Tibial nerve (tissue), 4 donors: ENCODE data around the gene SRP19. TPM values are rescaled to one million over a fixed set of nuclear protein-coding genes. Genes with fewer than 3 reads are reported as not detected.
A peak's percentile ranks its signal among the peaks of the same experiment; 100 is the strongest.

ENCODE experiments used
- DNase-seq, 2 donors: peaks; one replicate each; pipeline ENCODE4 v3.0.0-alpha.2; 2019; ENCODE audit warnings: low spot score in 2 of 2
- H3K27ac ChIP-seq, 4 donors: fragments of 200-600 bp; sonication (generic) in 3 of 4; one replicate each; pipeline ENCODE4 v1.5.1; 2017 to 2019; ENCODE audit warnings: mild to moderate bottlenecking in 1 of 4
- H3K27me3 ChIP-seq, 2 donors: fragments of 200-600 bp; sonication (generic) in 1 of 2; one replicate each; pipeline versions ENCODE4 v1.5.1 to v1.6.0; 2017 to 2019
- H3K36me3 ChIP-seq, 3 donors: fragments of 200-600 bp; sonication (generic); one replicate each; pipeline ENCODE4 v1.5.1; 2018 to 2019
- H3K4me1 ChIP-seq, 4 donors: fragments of 200-600 bp; sonication (generic) in 3 of 4; one replicate each; pipeline ENCODE4 v1.5.1; 2017 to 2019
- H3K4me3 ChIP-seq, 4 donors: fragments of 200-600 bp; sonication (generic) in 3 of 4; one replicate each; pipeline ENCODE4 v1.5.1; 2017 to 2019; ENCODE audit warnings: mild to moderate bottlenecking in 1 of 4, moderate library complexity in 1 of 4
- H3K9me3 ChIP-seq, 4 donors: fragments of 200-600 bp; sonication (generic) in 3 of 4; one replicate each; pipeline ENCODE4 v1.5.1; 2017 to 2019
- EP300 ChIP-seq, 2 donors: sonication (generic); formaldehyde crosslinking; IDR thresholded peaks; one replicate each; pipeline ENCODE4 v1.6.1; 2017; ENCODE audit warnings: antibody characterized with exemption in 2 of 2, mild to moderate bottlenecking in 1 of 2
- POLR2A ChIP-seq, 2 donors: fragments of 450-650 bp; IDR thresholded peaks; one replicate each; pipeline ENCODE4 v1.6.1; 2017; ENCODE audit warnings: antibody characterized with exemption in 2 of 2, mild to moderate bottlenecking in 2 of 2, moderate library complexity in 2 of 2
- WGBS, 2 donors: methylation state at CpG; one replicate each; pipeline ENCODE4 v1.1.5; 2018; 5-methylcytosine and 5-hydroxymethylcytosine counted together
- total RNA-seq, 4 donors: library from RNA; depleted of rRNA; stranded (reverse); fragments of >200 nt; gene quantifications; one replicate each; pipeline ENCODE4 v1.1.0, GENCODE V29; 2016
- TF ChIP-seq, protein P1 (sequence below), 5 experiments: fragments of 200-600 bp in 3 of 5; fragments of 450-650 bp in 2 of 5; sonication (generic) in 3 of 5; IDR thresholded peaks; one replicate each; pipeline ENCODE4 v1.5.1; 2016 to 2019; ENCODE audit warnings: antibody characterized with exemption in 5 of 5, mild to moderate bottlenecking in 3 of 5, moderate library complexity in 2 of 5

Gene SRP19
- total RNA-seq: 10 to 100 TPM; 22.7 to 49.0 (median 37.1) TPM

DNA sequence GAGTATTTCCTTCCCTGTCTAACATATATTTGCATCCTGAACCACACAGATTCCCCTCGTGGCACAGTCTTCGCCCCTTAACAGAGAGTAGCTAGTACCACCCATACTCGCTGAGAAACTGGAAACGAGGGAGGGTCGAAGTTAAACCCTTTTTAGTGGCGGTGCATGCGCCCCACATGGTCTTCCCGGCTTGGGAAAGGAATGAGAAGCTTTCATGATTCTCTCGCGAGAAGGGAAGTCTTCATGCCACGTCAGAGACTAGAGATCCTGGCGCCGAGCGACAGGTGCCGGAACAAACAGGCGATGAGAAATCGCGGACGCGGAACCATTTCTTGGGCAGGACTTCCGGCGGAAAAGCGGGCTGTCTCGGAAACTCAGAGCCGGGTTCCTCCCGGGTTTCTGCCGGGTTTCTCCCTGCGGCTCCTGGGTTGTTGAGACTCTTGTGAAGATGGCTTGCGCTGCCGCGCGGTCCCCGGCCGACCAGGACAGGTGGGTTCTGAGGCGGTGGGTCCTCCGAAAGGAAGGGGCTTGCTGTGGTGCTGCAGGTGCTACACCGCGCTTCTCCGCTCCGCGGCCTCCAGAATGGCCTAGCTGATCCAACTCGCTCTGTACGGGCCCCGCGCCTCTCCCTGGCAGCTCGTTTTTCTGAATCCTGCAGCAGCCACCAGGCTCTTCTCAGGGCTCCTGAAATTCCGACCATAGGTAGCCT is at the start of gene SRP19:
SRP19 (plus strand) TSS at position 359 of the 709 bp plus-strand sequence; CDS start at position 449, 90 bp downstream.
- Histone ChIP-seq H3K36me3 (peaks cover 0 to 28% (median 0%) of the 10 kb centered on the region in 3 donors), H3K4me1 (peaks cover 0 to 34% (median 13%) of the 10 kb centered on the region in 4 donors), H3K27me3 (no peaks in the 10 kb centered on the region), H3K27ac (peak within 1 kb of the TSS; percentile 43 to 88 (median 78)), H3K9me3 (no peaks in the 10 kb centered on the region), H3K4me3 (peak within 1 kb of the TSS; percentile 73 to 94 (median 82))
- peak; percentile 5 to 50 for TF ChIP-seq POLR2A (IDR thresholded peaks at IDR 0.05)
- TF ChIP-seq EP300 (IDR thresholded peaks at IDR 0.05): peak; percentile 40 to 76
- TF ChIP-seq, protein P1, sequence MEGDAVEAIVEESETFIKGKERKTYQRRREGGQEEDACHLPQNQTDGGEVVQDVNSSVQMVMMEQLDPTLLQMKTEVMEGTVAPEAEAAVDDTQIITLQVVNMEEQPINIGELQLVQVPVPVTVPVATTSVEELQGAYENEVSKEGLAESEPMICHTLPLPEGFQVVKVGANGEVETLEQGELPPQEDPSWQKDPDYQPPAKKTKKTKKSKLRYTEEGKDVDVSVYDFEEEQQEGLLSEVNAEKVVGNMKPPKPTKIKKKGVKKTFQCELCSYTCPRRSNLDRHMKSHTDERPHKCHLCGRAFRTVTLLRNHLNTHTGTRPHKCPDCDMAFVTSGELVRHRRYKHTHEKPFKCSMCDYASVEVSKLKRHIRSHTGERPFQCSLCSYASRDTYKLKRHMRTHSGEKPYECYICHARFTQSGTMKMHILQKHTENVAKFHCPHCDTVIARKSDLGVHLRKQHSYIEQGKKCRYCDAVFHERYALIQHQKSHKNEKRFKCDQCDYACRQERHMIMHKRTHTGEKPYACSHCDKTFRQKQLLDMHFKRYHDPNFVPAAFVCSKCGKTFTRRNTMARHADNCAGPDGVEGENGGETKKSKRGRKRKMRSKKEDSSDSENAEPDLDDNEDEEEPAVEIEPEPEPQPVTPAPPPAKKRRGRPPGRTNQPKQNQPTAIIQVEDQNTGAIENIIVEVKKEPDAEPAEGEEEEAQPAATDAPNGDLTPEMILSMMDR (IDR thresholded peaks at IDR 0.05): peak in 1 of 5 experiments; percentile 22
- WGBS, 2 donors: 1 to 2% methylated on average over 27 to 31 of the region's 47 CpGs
- peak; percentile 88 to 93 for DNase-seq

DNA sequence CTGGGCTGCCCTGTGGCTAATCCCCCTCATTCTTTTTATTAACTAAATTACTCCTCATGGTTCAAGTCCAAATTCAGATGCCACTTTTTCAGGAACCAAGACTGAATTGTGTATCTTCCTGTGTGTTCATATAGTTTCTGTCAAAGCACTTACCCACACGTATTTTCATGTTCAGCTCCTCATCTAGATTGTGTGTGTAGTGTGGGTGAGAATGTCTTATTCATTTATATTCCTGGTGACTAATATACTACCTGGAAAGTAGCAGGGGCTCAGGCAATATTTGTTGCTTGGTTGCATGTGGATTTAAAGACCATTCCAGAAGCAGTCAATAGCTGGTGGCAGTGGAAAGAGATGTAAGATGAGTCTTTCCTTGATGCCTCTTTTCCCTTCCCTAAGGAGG is 48.5 kb upstream of the SRP19 start:
- Histone ChIP-seq H3K4me3 (no peak overlapping the region), H3K27me3 (no peaks in the 10 kb centered on the region), H3K36me3 (peaks cover 0 to 79% (median 0%) of the 10 kb centered on the region in 3 donors), H3K27ac (no peak overlapping the region), H3K9me3 (no peaks in the 10 kb centered on the region), H3K4me1 (no peaks in the 10 kb centered on the region)
- DNase-seq: no peak
- TF ChIP-seq POLR2A (IDR thresholded peaks at IDR 0.05) (no peak), EP300 (IDR thresholded peaks at IDR 0.05) (no peak)
- TF ChIP-seq, protein P1 (IDR thresholded peaks at IDR 0.05): no peak
- 83 to 87% methylated on average over 1 of the region's 1 CpG for WGBS, 2 donors

DNA sequence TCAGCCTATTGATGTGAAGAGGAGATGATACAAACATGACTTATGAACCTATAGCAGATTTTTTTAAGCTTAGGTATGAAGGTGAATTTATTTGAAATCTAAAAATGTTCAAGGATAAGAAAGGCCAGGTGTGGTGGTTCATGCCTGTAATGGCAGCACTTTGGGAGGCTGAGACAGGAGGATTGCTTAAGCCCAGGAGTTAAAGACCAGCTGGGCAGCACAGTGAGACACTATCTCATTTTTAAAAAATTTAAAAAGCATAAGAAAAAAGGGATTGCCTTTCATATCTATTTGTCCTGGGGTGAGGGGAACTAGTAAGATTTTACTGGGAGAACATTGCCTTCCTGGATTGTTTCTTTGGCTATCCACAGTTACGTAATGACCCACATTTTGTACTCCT is 40.8 kb upstream of the SRP19 start:
- Histone ChIP-seq H3K4me3 (no peak overlapping the region), H3K4me1 (no peaks in the 10 kb centered on the region), H3K27ac (no peak overlapping the region), H3K9me3 (no peaks in the 10 kb centered on the region), H3K36me3 (peaks cover 0 to 89% (median 0%) of the 10 kb centered on the region in 3 donors), H3K27me3 (no peaks in the 10 kb centered on the region)
- no peak for DNase-seq
- WGBS, 2 donors: 94 to 96% methylated on average over 1 of the region's 1 CpG
- TF ChIP-seq, protein P1 (IDR thresholded peaks at IDR 0.05): no peak
- TF ChIP-seq POLR2A (IDR thresholded peaks at IDR 0.05): no peak
- TF ChIP-seq EP300 (IDR thresholded peaks at IDR 0.05): no peak

DNA sequence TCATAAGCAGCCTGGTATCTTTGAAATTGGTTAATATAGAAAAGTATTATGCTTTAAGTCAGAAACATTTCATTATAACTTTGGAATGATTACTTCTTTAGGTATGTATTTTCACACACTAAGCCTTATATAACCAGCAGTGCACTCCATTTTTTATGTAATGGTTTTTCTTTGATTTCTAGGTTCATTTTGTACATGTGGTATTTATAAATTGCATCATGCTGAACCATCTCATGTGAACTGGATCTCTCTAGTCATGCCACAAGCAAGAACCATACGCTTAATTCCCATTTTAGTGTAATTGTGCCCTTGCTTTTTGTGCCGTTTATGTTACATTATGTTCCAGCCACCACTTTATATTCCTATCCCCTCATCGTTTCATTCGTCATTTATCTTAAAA is 38.6 kb upstream of the SRP19 start:
- no peaks in the 10 kb centered on the region for H3K27me3 ChIP-seq
- no peak for DNase-seq
- 69 to 72% methylated on average over 4 of the region's 4 CpGs for WGBS, 2 donors
- no peak overlapping the region for H3K4me3 ChIP-seq
- no peak overlapping the region for H3K27ac ChIP-seq
- H3K36me3 ChIP-seq: peaks cover 0 to 78% (median 0%) of the 10 kb centered on the region in 3 donors
- TF ChIP-seq EP300 (IDR thresholded peaks at IDR 0.05) (no peak), POLR2A (IDR thresholded peaks at IDR 0.05) (no peak)
- TF ChIP-seq, protein P1 (IDR thresholded peaks at IDR 0.05): no peak
- H3K9me3 ChIP-seq: no peaks in the 10 kb centered on the region
- no peaks in the 10 kb centered on the region for H3K4me1 ChIP-seq

DNA sequence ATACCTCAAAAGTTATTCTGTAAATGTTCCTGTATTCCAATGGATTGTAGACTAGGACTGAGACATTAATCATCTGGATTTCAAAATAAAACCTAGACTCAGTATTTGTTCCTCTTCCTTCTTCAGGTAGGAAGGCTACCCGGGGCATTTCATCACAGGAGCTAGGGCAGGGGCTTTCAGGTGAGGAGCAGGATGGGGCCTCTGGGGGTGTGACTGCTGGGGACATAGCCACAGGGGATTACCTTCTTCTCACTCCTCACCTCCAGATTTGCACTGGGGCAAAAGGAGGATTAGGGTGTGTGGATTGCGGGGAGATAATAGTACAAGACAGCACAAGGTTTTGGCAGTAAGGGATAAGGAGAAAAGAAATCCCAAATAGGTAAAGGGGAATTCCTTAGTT is 37.9 kb upstream of the SRP19 start:
- no peak overlapping the region for H3K4me3 ChIP-seq
- H3K9me3 ChIP-seq: no peaks in the 10 kb centered on the region
- WGBS, 2 donors: 90 to 98% methylated on average over 2 of the region's 2 CpGs
- H3K4me1 ChIP-seq: no peaks in the 10 kb centered on the region
- TF ChIP-seq, protein P1 (IDR thresholded peaks at IDR 0.05): no peak
- TF ChIP-seq EP300 (IDR thresholded peaks at IDR 0.05) (no peak), POLR2A (IDR thresholded peaks at IDR 0.05) (no peak)
- H3K36me3 ChIP-seq: peaks cover 0 to 78% (median 3%) of the 10 kb centered on the region in 3 donors
- no peak for DNase-seq
- H3K27ac ChIP-seq: no peak overlapping the region
- H3K27me3 ChIP-seq: no peaks in the 10 kb centered on the region
